SK-N-SH (cell line): Measurements from ENCODE around the gene RNF212. TPM values are rescaled to one million over a fixed set of nuclear protein-coding genes. Genes with fewer than 3 reads are reported as not detected.
"Not testable (repeated sequence)": the region's sequence is repeated elsewhere in the genome, so short reads cannot be mapped to it uniquely, and the experiment has no call there.

Source experiments
- CTCF ChIA-PET: fragments of 300-600, 350-600 bp; formaldehyde crosslinking; extraction: SDS; loops from one replicate; lab custom pipeline; 2021; lab: Yijun Ruan, JAX
- POLR2A ChIA-PET: fragments of 350-600 bp; sonication (Branson Sonifier 250); formaldehyde crosslinking; extraction: SDS; loops from one replicate; lab custom pipeline; 2020; ENCODE audit warnings: antibody characterized with exemption, inconsistent platforms; lab: Yijun Ruan, JAX
- DNase-seq: peaks from one replicate; pipeline ENCODE4 v3.0.0; 2012
- H2AFZ ChIP-seq: fragments of 200-600 bp; sonication (generic); 2 replicates; pipeline ENCODE4 v1.8.1; 2016; ENCODE audit warnings: antibody characterized with exemption, mild to moderate bottlenecking, low read depth
- H3F3A ChIP-seq: fragments of 200-600 bp; sonication (generic); replicated peaks from 2 replicates; pipeline ENCODE3; 2016; ENCODE audit warnings: antibody characterized with exemption, mild to moderate bottlenecking; ENCODE audit not compliant: insufficient read depth
- H3K27ac ChIP-seq, 2 experiments: fragments of 200-500 bp in 1 of 2; fragments of 200-600 bp in 1 of 2; sonication (Bioruptor generic) in 1 of 2; sonication (generic), shearing (Covaris generic) in 1 of 2; 2 replicates each; pipeline versions ENCODE4 v1.5.1 to v1.6.1; 2014 to 2016; ENCODE audit warnings: low read depth in 2 of 2, inconsistent platforms in 1 of 2, low read length in 1 of 2, mild to moderate bottlenecking in 1 of 2, mixed read lengths in 1 of 2
- H3K27me3 ChIP-seq: fragments of 200-600 bp; sonication (generic), shearing (Covaris generic); 2 replicates; pipeline ENCODE4 v1.6.1; 2016; ENCODE audit warnings: mixed run types; ENCODE audit not compliant: insufficient read depth
- H3K36me3 ChIP-seq, 2 experiments: fragments of 200-500 bp in 1 of 2; fragments of 200-600 bp in 1 of 2; sonication (Bioruptor generic) in 1 of 2; sonication (generic) in 1 of 2; replicated peaks in 1 of 2; 2 replicates each; pipeline versions ENCODE3 to v1.5.1; 2014 to 2016; ENCODE audit warnings: low read length in 1 of 2, mild to moderate bottlenecking in 1 of 2; ENCODE audit not compliant: insufficient read depth in 2 of 2, control insufficient read depth in 1 of 2
- H3K4me1 ChIP-seq, 2 experiments: fragments of 200-500 bp in 1 of 2; fragments of 200-600 bp in 1 of 2; sonication (Bioruptor generic) in 1 of 2; sonication (generic), shearing (Covaris generic) in 1 of 2; 2 replicates each; pipeline versions ENCODE4 v1.5.1 to v1.6.1; 2014 to 2016; ENCODE audit warnings: low read depth in 1 of 2, low read length in 1 of 2, mixed run types in 1 of 2; ENCODE audit not compliant: insufficient read depth in 2 of 2, control insufficient read depth in 1 of 2
- H3K4me2 ChIP-seq: fragments of 200-600 bp; sonication (generic), shearing (Covaris generic); 2 replicates; pipeline ENCODE4 v1.6.1; 2017; ENCODE audit warnings: mixed run types
- H3K4me3 ChIP-seq, 2 experiments: fragments of 200-500 bp in 1 of 2; fragments of 200-600 bp in 1 of 2; sonication (Bioruptor generic) in 1 of 2; sonication (generic), shearing (Covaris generic) in 1 of 2; 2 replicates each; pipeline versions ENCODE4 v1.5.1 to v1.8.1; 2014 to 2016; ENCODE audit warnings: low read depth in 2 of 2, inconsistent platforms in 1 of 2, low read length in 1 of 2, mild to moderate bottlenecking in 1 of 2, mixed read lengths in 1 of 2, moderate library complexity in 1 of 2
- H3K79me2 ChIP-seq: fragments of 200-600 bp; sonication (generic); 2 replicates; pipeline ENCODE4 v1.8.1; 2017; ENCODE audit warnings: mild to moderate bottlenecking; ENCODE audit not compliant: insufficient read depth
- H3K9ac ChIP-seq: fragments of 200-600 bp; sonication (generic); 2 replicates; pipeline ENCODE4 v1.6.1; 2017; ENCODE audit warnings: mixed run types
- H3K9me2 ChIP-seq: fragments of 200-600 bp; sonication (generic); 2 replicates; pipeline ENCODE4 v1.6.1; 2017; ENCODE audit warnings: mixed run types
- H3K9me3 ChIP-seq: fragments of 200-600 bp; sonication (generic); 2 replicates; pipeline ENCODE4 v1.6.1; 2017; ENCODE audit warnings: mixed run types, mild to moderate bottlenecking, moderate library complexity
- H4K20me1 ChIP-seq: fragments of 200-600 bp; sonication (generic); 2 replicates; pipeline ENCODE4 v1.6.1; 2017; ENCODE audit warnings: mild to moderate bottlenecking, mixed run types; ENCODE audit not compliant: insufficient read depth
- MXI1 ChIP-seq: IDR thresholded peaks from 2 replicates; pipeline ENCODE4 v1.6.1; 2012; ENCODE audit warnings: mild to moderate bottlenecking, low read depth, low read length, improper control_type of control experiment
- WGBS: methylation state at CpG from one replicate; pipeline ENCODE4 v1.1.6; 2017; ENCODE audit warnings: low lambda C conversion rate; 5-methylcytosine and 5-hydroxymethylcytosine counted together
- polyA plus RNA-seq, 3 experiments: library from polyadenylated mRNA; depleted of rRNA; stranded (reverse); fragments of >200 nt; gene quantifications; 2 replicates each; pipeline ENCODE4 v1.2.3, GENCODE V29; 2012

The RNF212 gene
- polyA plus RNA-seq, 1 of the 3 experiments (the other 2 are of a cell fraction) = 7.0 TPM

DNA sequence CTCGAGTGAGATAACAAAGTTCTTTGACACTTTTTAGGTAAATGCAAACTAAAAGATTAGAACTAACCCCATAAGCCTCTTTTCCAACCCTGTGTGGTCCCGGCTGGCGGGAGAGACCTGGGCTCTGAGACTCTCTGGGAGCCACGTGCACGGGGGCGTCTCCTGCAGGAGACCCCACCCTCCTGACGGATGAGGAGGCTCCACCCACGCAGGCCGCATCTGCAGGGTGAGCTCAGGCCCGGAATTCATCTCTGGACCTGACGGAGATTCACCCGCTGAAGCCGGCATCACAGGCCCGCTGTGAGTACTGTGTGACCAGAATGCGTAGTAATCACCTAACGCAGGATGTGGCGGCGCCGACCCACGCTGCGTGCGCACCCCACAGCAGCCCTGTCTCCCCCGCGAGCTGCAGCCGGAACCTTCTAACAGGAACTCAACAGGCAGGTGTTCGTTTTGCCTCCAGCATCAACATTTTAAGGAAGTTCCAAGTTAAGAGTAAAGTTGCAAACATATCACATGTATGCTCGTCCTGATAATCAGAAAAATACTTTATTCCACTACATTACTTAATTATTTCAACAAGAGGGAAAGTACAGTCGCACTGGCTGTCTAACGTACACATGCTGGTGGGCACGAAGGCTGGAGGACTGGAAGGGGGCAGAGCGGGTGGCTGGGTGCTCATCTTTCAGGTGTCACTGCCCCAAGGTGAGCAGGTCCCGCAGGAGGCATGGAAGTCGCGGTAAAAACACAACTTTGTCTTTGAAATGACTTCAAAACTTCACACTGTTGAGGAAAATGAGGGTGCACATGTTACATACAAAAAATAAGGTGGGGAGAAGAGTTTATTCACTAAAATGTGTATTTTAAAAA lies 57.4 kb downstream of the RNF212 start:
- Histone ChIP-seq H3K36me3 (no peaks in the 10 kb centered on the region), H3K9me3 (no peaks in the 10 kb centered on the region), H3K4me1 (no peaks in the 10 kb centered on the region; a peak in 2 of 4 replicates)
- TF ChIP-seq MXI1 = no peak
- TF ChIP-seq, all 33 proteins: peak for 0
- Histone ChIP-seq H3K9me2 (no peaks in the 10 kb centered on the region), H3F3A (no peaks in the 10 kb centered on the region), H3K79me2 (no peaks in the 10 kb centered on the region), H3K27me3 (peaks cover 82% of the 10 kb centered on the region), H4K20me1 (no peaks in the 10 kb centered on the region), H3K27ac (no peak overlapping the region), H3K4me3 (no peak overlapping the region), H2AFZ (no peak overlapping the region), H3K9ac (no peak overlapping the region), H3K4me2 (no peak overlapping the region)
- DNase-seq = peak; percentile 65
- ChIA-PET CTCF (interaction anchor here (1.0 kb wide), 1 partner anchor 18 kb away, joined by 3 read pairs; no protein-coding TSS in a partner anchor), POLR2A (no interaction called here)
- WGBS = 24% methylated on average over 26 of the region's 34 CpGs

DNA sequence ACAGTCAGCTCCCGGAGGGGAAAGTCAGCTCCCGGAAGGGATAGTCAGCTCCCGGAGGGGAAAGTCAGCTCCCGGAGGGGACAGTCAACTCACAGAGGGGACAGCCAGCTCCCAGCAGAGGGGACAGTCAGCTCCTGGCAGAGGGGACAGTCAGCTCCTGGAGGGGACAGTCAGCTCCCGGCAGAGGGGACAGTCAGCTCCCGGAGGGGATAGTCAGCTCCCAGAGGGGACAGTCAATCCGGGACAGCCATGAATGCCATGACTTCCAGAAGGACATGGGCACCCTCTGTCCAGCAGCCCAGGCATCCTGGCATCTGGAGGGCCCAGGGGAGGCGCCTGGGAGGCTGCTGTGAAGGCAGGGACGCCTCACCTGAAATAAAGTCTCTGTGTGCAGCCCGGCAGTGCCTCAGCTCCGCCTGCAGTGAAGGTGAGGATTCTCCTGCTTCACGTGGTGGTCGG lies 58.1 kb downstream of the RNF212 start:
- H3F3A ChIP-seq, H3K36me3 ChIP-seq, H3K9ac ChIP-seq, H3K9me2 ChIP-seq, CTCF ChIA-PET, DNase-seq, H3K4me3 ChIP-seq, H3K27ac ChIP-seq, H3K79me2 ChIP-seq, H3K4me1 ChIP-seq, POLR2A ChIA-PET, H2AFZ ChIP-seq, H4K20me1 ChIP-seq, H3K9me3 ChIP-seq, H3K4me2 ChIP-seq: not testable (repeated sequence)
- H3K27me3 ChIP-seq = peaks cover 82% of the 10 kb centered on the region
- WGBS = 39% methylated on average over 4 of the region's 13 CpGs

DNA sequence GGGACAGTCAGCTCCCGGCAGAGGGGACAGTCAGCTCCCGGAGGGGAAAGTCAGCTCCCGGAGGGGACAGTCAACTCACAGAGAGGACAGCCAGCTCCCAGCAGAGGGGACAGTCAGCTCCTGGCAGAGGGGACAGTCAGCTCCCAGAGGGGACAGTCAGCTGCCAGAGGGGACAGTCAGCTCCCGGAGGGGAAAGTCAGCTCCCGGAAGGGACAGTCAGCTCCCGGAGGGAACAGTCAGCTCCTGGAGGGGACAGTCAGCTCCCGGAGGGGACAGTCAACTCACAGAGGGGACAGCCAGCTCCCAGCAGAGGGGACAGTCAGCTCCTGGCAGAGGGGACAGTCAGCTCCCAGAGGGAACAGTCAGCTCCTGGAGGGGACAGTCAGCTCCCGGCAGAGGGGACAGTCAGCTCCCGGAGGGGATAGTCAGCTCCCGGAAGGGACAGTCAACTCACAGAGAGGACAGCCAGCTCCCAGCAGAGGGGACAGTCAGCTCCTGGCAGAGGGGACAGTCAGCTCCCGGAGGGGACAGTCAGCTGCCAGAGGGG lies 58.6 kb downstream of the RNF212 start:
- CTCF ChIA-PET, H3K9me3 ChIP-seq, H3F3A ChIP-seq, DNase-seq, H2AFZ ChIP-seq, H3K4me1 ChIP-seq, H3K4me2 ChIP-seq, H3K9me2 ChIP-seq, H3K4me3 ChIP-seq, H3K36me3 ChIP-seq, POLR2A ChIA-PET, H3K79me2 ChIP-seq, H3K9ac ChIP-seq, H3K27ac ChIP-seq, H4K20me1 ChIP-seq: not testable (repeated sequence)
- H3K27me3 ChIP-seq = peaks cover 87% of the 10 kb centered on the region
- 0% methylated on average over 2 of the region's 11 CpGs for WGBS

DNA sequence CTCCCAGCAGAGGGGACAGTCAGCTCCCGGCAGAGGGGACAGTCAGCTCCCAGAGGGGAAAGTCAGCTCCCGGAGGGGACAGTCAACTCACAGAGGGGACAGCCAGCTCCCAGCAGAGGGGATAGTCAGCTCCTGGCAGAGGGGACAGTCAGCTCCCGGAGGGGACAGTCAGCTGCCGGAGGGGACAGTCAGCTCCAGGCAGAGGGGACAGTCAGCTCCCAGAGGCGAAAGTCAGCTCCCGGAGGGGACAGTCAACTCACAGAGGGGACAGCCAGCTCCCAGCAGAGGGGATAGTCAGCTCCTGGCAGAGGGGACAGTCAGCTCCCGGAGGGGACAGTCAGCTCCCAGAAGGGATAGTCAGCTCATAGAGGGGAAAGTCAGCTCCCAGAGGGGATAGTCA lies 59.5 kb downstream of the RNF212 start:
- peaks cover 87% of the 10 kb centered on the region for H3K27me3 ChIP-seq
- H3K4me2 ChIP-seq, H3K27ac ChIP-seq, H3K9me3 ChIP-seq, CTCF ChIA-PET, H3K79me2 ChIP-seq, H2AFZ ChIP-seq, H4K20me1 ChIP-seq, H3K9ac ChIP-seq, H3K4me3 ChIP-seq, DNase-seq, H3K36me3 ChIP-seq, POLR2A ChIA-PET, H3K4me1 ChIP-seq, H3K9me2 ChIP-seq, H3F3A ChIP-seq: not testable (repeated sequence)
- WGBS = 0% methylated on average over 1 of the region's 7 CpGs
